GM12878 (cell line): ENCODE measurements around the gene RNF150. TPM values are rescaled to one million over a fixed set of nuclear protein-coding genes. Genes with fewer than 3 reads are reported as not detected.

Experiments used
- ATAC-seq: fragments of 200-7000 bp; cut with Tn5 transposase; 3 replicates; pipeline ENCODE4 v1.9.1; 2020; ENCODE audit warnings: mild to moderate bottlenecking, moderate library complexity
- BruUV-seq: library from RNA; stranded (reverse); fragments of 400-500 nt; replicated peaks from 2 replicates; lab custom pipeline; 2021; lab: Mats Ljungman, UMichigan
- CTCF ChIA-PET: fragments of 300-600 bp; sonication (Branson Sonifier 250); formaldehyde crosslinking; extraction: SDS; loops from one replicate; lab custom pipeline; 2021; ENCODE audit warnings: inconsistent platforms; lab: Yijun Ruan, JAX
- POLR2A ChIA-PET: fragments of 350-600 bp; formaldehyde crosslinking; extraction: SDS; loops from one replicate; lab custom pipeline; 2021; ENCODE audit warnings: inconsistent platforms; lab: Charles Lee
- RAD21 ChIA-PET: fragments of 300-600 bp; sonication (Branson Sonifier 250); formaldehyde crosslinking; loops from one replicate; lab custom pipeline; 2023; ENCODE audit warnings: antibody characterized with exemption; ENCODE audit not compliant: unreplicated experiment; lab: Charles Lee
- SMC1A ChIA-PET: fragments of 300-600 bp; sonication (Branson Sonifier 250); formaldehyde crosslinking; loops from one replicate; lab custom pipeline; 2023; ENCODE audit not compliant: unreplicated experiment, uncharacterized antibody; lab: Charles Lee
- DNase-seq: peaks from one replicate; pipeline ENCODE4 v3.0.0-alpha.2; 2011; ENCODE audit warnings: low read depth, low spot score
- FAIRE-seq: peaks from 3 replicates; lab custom pipeline; 2011; peaks lifted over from hg19 to GRCh38; lab: Jason Lieb, UNC
- H2AFZ ChIP-seq: 2 replicates; pipeline ENCODE4 v1.6.0; 2011; ENCODE audit warnings: low read depth, low read length, control low read depth; ENCODE audit not compliant: control insufficient read depth
- H3K27ac ChIP-seq: 2 replicates; pipeline ENCODE4 v1.5.1; 2011; ENCODE audit warnings: control low read depth; ENCODE audit not compliant: control insufficient read depth, insufficient read depth
- H3K27me3 ChIP-seq, 2 experiments: replicated peaks in 1 of 2; 2 replicates each; pipeline versions ENCODE4 v1.6.0 to v1.6.1; 2011; ENCODE audit warnings: low read length in 1 of 2; ENCODE audit not compliant: control insufficient read depth in 2 of 2, insufficient read depth in 2 of 2
- H3K36me3 ChIP-seq, 2 experiments: 2 replicates each; pipeline ENCODE4 v1.5.1; 2011; ENCODE audit warnings: low read length in 1 of 2; ENCODE audit not compliant: control insufficient read depth in 2 of 2, insufficient read depth in 2 of 2
- H3K4me1 ChIP-seq: 2 replicates; pipeline ENCODE4 v1.6.1; 2011; ENCODE audit warnings: mild to moderate bottlenecking, low read length, moderate library complexity, mixed read lengths; ENCODE audit not compliant: control insufficient read depth, insufficient read depth
- H3K4me2 ChIP-seq: 2 replicates; pipeline ENCODE4 v1.6.0; 2011; ENCODE audit warnings: control low read depth; ENCODE audit not compliant: control insufficient read depth, insufficient read depth
- H3K4me3 ChIP-seq: fragments of 200-600 bp; sonication (generic); 2 replicates; pipeline ENCODE4 v1.5.1; 2016
- H3K79me2 ChIP-seq: 2 replicates; pipeline ENCODE4 v1.6.0; 2011; ENCODE audit warnings: low read length; ENCODE audit not compliant: control insufficient read depth, insufficient read depth
- H3K9ac ChIP-seq: 2 replicates; pipeline ENCODE4 v1.8.0; 2011; ENCODE audit warnings: low read length, control low read depth, mixed read lengths; ENCODE audit not compliant: control insufficient read depth, insufficient read depth
- H3K9me3 ChIP-seq: replicated peaks from 3 replicates; pipeline ENCODE4 v1.5.1; 2011; ENCODE audit warnings: mild to moderate bottlenecking, low read length; ENCODE audit not compliant: control insufficient read depth, insufficient read depth
- H4K20me1 ChIP-seq: 2 replicates; pipeline ENCODE4 v1.6.0; 2011; ENCODE audit not compliant: control insufficient read depth, insufficient read depth
- BACH1 ChIP-seq: fragments of 450-650 bp; IDR thresholded peaks from 2 replicates; pipeline ENCODE4 v1.6.1; 2017; ENCODE audit warnings: mild to moderate bottlenecking, borderline replicate concordance
- CBFB ChIP-seq: IDR thresholded peaks from 2 replicates; pipeline ENCODE4 v1.6.1; 2016; ENCODE audit warnings: antibody characterized with exemption, low read depth
- CREM ChIP-seq: IDR thresholded peaks from 2 replicates; pipeline ENCODE4 v1.6.1; 2014; ENCODE audit warnings: antibody characterized with exemption, low read depth
- DPF2 ChIP-seq: fragments of 450-650 bp; IDR thresholded peaks from 2 replicates; pipeline ENCODE4 v1.6.1; 2017; ENCODE audit warnings: mild to moderate bottlenecking
- EGR1 ChIP-seq, 2 experiments: IDR thresholded peaks; 1 replicate in 1 of 2; 2 replicates in 1 of 2; pipeline ENCODE4 v1.6.1; 2011 to 2012; ENCODE audit warnings: low read depth in 2 of 2, low read length in 2 of 2, borderline replicate concordance in 1 of 2, mild to moderate bottlenecking in 1 of 2, moderate library complexity in 1 of 2
- ESRRA ChIP-seq: IDR thresholded peaks from 2 replicates; pipeline ENCODE4 v1.6.1; 2012; ENCODE audit warnings: mild to moderate bottlenecking, low read length, improper control_type of control experiment
- ETV6 ChIP-seq, 2 experiments: fragments of 450-650 bp in 1 of 2; IDR thresholded peaks in 1 of 2; conservative IDR thresholded peaks in 1 of 2; 2 replicates each; pipeline ENCODE4 v1.6.1; 2014; ENCODE audit warnings: antibody characterized with exemption in 1 of 2, borderline replicate concordance in 1 of 2, low read depth in 1 of 2, mild to moderate bottlenecking in 1 of 2, moderate library complexity in 1 of 2
- FOXK2 ChIP-seq: fragments of 450-650 bp; IDR thresholded peaks from 2 replicates; pipeline ENCODE4 v1.6.1; 2017; ENCODE audit warnings: mild to moderate bottlenecking, moderate library complexity
- HCFC1 ChIP-seq: fragments of 150-350 bp; IDR thresholded peaks from 2 replicates; pipeline ENCODE4 v1.6.1; 2014; ENCODE audit warnings: low read length
- KDM1A ChIP-seq: fragments of 200-600 bp; sonication (generic); IDR thresholded peaks from 2 replicates; pipeline ENCODE4 v1.6.1; 2016; ENCODE audit warnings: borderline replicate concordance
- NRF1 ChIP-seq: conservative IDR thresholded peaks from 2 replicates; pipeline ENCODE4 v1.6.1; 2011; ENCODE audit warnings: mild to moderate bottlenecking, low read depth, low read length, improper control_type of control experiment
- SMAD5 ChIP-seq: IDR thresholded peaks from 2 replicates; pipeline ENCODE4 v1.6.1; 2016; ENCODE audit warnings: antibody characterized with exemption, low read depth
- SMARCA5 ChIP-seq: fragments of 450-650 bp; IDR thresholded peaks from 2 replicates; pipeline ENCODE4 v1.6.1; 2017; ENCODE audit warnings: mild to moderate bottlenecking
- WRNIP1 ChIP-seq: IDR thresholded peaks from 2 replicates; pipeline ENCODE4 v1.6.1; 2011; ENCODE audit warnings: low read depth, low read length, improper control_type of control experiment, borderline replicate concordance
- WGBS: methylation state at CpG from one replicate; pipeline ENCODE4 v1.1.6; 2016; ENCODE audit warnings: low lambda C conversion rate; ENCODE audit not compliant: insufficient replicate concordance, insufficient coverage; ENCODE audit errors: missing lambda C conversion rate; 5-methylcytosine and 5-hydroxymethylcytosine counted together
- in situ Hi-C: fragments of 300-500 bp; cut with MboI; formaldehyde crosslinking; loops from 9 replicates; pipeline ENCODE4 v1.14.3; 2018; ENCODE audit warnings: mixed read lengths
- intact Hi-C: fragments of 100-400 bp; cut with micrococcal nuclease; formaldehyde crosslinking; loops from one replicate; pipeline ENCODE4 v1.14.2; 2022; ENCODE audit not compliant: unreplicated experiment
- polyA plus RNA-seq, 11 experiments: library from polyadenylated mRNA; depleted of rRNA in 4 of 11; unstranded in 6 of 11; stranded (reverse) in 5 of 11; fragments of >200 nt; fragmentation: Nextera tagmentation in 4 of 11; fragmentation: Illumina TruSeq in 1 of 11; extraction: Ambion mirVana in 4 of 11; extraction: Trizol in 1 of 11; gene quantifications; 1 replicate in 1 of 11; 2 replicates in 10 of 11; pipeline versions ENCODE4 v1.2.1 to v1.2.3, GENCODE V29; 2011 to 2016; ENCODE audit warnings: inconsistent platforms in 2 of 11, missing spikeins in 2 of 11, low read depth in 1 of 11
- total RNA-seq, 4 experiments: library from RNA; depleted of rRNA in 3 of 4; stranded (reverse); fragments of >200 nt in 3 of 4; fragmentation: Illumina TruSeq in 1 of 4; extraction: Trizol in 1 of 4; gene quantifications; 2 replicates each; pipeline versions ENCODE4 v1.2.1 to v1.2.3, GENCODE V29; 2013 to 2021
- TF ChIP-seq, protein P1 (sequence below): IDR thresholded peaks from 2 replicates; pipeline ENCODE4 v1.6.1; 2011; ENCODE audit warnings: low read depth, low read length, improper control_type of control experiment, borderline replicate concordance
- TF ChIP-seq, protein P2 (sequence below), 3 experiments: IDR thresholded peaks in 2 of 3; conservative IDR thresholded peaks in 1 of 3; 2 replicates each; pipeline ENCODE4 v1.5.1; 2011; ENCODE audit warnings: low read depth in 3 of 3, low read length in 3 of 3, mild to moderate bottlenecking in 3 of 3, control low read depth in 2 of 3, moderate library complexity in 2 of 3, inconsistent platforms in 1 of 3, mixed read lengths in 1 of 3; ENCODE audit not compliant: control insufficient read depth in 2 of 3, insufficient read depth in 1 of 3; ENCODE audit errors: extremely low read depth in 1 of 3

RNF150 gene
- total and polyA plus RNA-seq, 10 of the 15 experiments (the other 5 are each of a cell fraction or from before 2014, with no cell fraction given) = 0.01 to 2.3 (median 0.04) TPM; not detected in 6

DNA sequence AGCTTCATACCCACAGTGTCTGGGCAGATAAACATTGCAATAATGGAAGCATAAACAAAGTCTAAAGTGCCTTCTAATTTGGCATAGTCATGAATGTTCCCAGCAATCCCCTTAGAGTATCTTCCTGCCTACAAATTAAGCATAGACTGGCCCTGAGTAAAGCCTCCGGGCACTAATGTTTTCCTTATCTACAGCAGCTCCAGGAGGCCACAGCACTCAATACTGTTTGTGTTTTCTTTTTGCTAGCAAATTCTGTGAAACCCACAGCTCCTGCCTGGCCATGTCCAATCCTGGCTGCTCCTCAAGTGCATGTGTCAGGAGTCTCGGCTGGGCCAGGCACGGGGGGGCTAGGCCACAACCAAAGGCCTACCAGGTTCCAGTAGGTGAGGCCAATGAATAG, 274.4 kb downstream of the RNF150 start:
- BruUV-seq = no TSS peak
- in situ Hi-C loops = loop anchor here (10.0 kb wide), 1 partner anchor 244 kb away; no protein-coding TSS in a partner anchor
- H4K20me1 ChIP-seq = no peaks in the 10 kb centered on the region
- SMC1A ChIA-PET = interaction anchor here (1.3 kb wide), 1 partner anchor 13 kb away, joined by 3 read pairs; no protein-coding TSS in a partner anchor
- H3K4me2 ChIP-seq = no peak overlapping the region
- WGBS = 5% methylated on average over 3 of the region's 3 CpGs
- FAIRE-seq (no peak), ATAC-seq (no peak), DNase-seq (no peak)
- POLR2A ChIA-PET = no interaction called here
- TF ChIP-seq ESRRA = no peak
- TF ChIP-seq KDM1A = no peak
- no peak for TF ChIP-seq BACH1
- TF ChIP-seq, protein P1, sequence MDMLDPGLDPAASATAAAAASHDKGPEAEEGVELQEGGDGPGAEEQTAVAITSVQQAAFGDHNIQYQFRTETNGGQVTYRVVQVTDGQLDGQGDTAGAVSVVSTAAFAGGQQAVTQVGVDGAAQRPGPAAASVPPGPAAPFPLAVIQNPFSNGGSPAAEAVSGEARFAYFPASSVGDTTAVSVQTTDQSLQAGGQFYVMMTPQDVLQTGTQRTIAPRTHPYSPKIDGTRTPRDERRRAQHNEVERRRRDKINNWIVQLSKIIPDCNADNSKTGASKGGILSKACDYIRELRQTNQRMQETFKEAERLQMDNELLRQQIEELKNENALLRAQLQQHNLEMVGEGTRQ = no peak
- no peak for TF ChIP-seq SMAD5
- no peak for TF ChIP-seq SMARCA5
- RAD21 ChIA-PET = interaction anchor here (1.2 to 1.3 kb wide), 2 partner anchors 25 to 275 kb away, joined by 3 to 4 read pairs; no protein-coding TSS in a partner anchor
- intact Hi-C loops = no loop called here
- CTCF ChIA-PET = interaction anchor here (0.8 to 2.3 kb wide), 7 partner anchors 10 to 499 kb away, joined by 3 to 11 read pairs (median 5); partner anchors contain the start of gene RNF150
- H3K79me2 ChIP-seq = no peaks in the 10 kb centered on the region
- H3K36me3 ChIP-seq = no peaks in the 10 kb centered on the region
- no peak overlapping the region for H3K4me3 ChIP-seq
- H3K9ac ChIP-seq = no peak overlapping the region
- no peaks in the 10 kb centered on the region for H3K4me1 ChIP-seq
- H3K27ac ChIP-seq = no peak overlapping the region
- no peaks in the 10 kb centered on the region for H3K9me3 ChIP-seq
- no peaks in the 10 kb centered on the region for H3K27me3 ChIP-seq
- no peak overlapping the region for H2AFZ ChIP-seq

DNA sequence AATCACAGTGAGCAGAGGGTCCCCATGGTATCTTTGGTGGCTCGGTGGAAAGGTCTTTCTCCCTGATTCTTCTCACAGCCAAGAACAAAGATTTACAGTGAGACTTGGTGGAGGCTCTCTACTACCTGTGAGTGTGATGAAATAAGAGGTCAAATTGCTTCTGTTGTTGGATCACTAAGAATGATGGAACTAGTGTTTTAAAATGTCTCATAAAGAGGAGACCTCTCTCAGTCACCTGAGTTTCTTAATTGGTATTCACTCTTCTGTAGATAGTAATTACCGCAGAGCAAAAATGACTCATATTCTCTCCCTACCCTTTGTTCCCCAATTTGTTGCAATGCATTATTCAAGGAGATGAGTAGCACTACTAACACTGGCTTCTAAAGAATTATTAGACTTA, 276.2 kb downstream of the RNF150 start:
- CTCF ChIA-PET = interaction anchor here (0.9 kb wide), 1 partner anchor 278 kb away, joined by 3 read pairs; no protein-coding TSS in a partner anchor
- SMC1A ChIA-PET = no interaction called here
- no peaks in the 10 kb centered on the region for H3K27me3 ChIP-seq
- no peaks in the 10 kb centered on the region for H3K79me2 ChIP-seq
- no peaks in the 10 kb centered on the region for H3K36me3 ChIP-seq
- POLR2A ChIA-PET = no interaction called here
- H2AFZ ChIP-seq = no peak overlapping the region
- BruUV-seq = no TSS peak
- RAD21 ChIA-PET = interaction anchor here (1.0 kb wide), 1 partner anchor 270 kb away, joined by 3 read pairs; no protein-coding TSS in a partner anchor
- DNase-seq = no peak
- no peaks in the 10 kb centered on the region for H4K20me1 ChIP-seq
- intact Hi-C loops = no loop called here
- WGBS = 86% methylated on average over 2 of the region's 2 CpGs
- no peaks in the 10 kb centered on the region for H3K9me3 ChIP-seq
- in situ Hi-C loops = loop anchor here (10.0 kb wide), 1 partner anchor 242 kb away; no protein-coding TSS in a partner anchor
- H3K4me1 ChIP-seq = no peaks in the 10 kb centered on the region
- H3K4me2 ChIP-seq = no peak overlapping the region
- H3K9ac ChIP-seq = no peak overlapping the region
- no peak overlapping the region for H3K4me3 ChIP-seq
- no peak for FAIRE-seq
- no peak overlapping the region for H3K27ac ChIP-seq
- no peak for ATAC-seq
- TF ChIP-seq CBFB (no peak), ETV6 (conservative IDR thresholded peaks at IDR 0.05 in 1 of 2, IDR thresholded peaks at IDR 0.05 in 1 of 2; ENCODE audit: borderline replicate concordance in 1 of 2, low read depth in 1 of 2) (no peak), DPF2 (no peak), FOXK2 (no peak), CREM (no peak), NRF1 (no peak), EGR1 (IDR thresholded peaks at IDR 0.05; ENCODE audit: borderline replicate concordance in 1 of 2, low read depth in 2 of 2, low read length in 2 of 2) (no peak), HCFC1 (no peak), WRNIP1 (no peak), SMARCA5 (no peak)
- TF ChIP-seq, protein P2, sequence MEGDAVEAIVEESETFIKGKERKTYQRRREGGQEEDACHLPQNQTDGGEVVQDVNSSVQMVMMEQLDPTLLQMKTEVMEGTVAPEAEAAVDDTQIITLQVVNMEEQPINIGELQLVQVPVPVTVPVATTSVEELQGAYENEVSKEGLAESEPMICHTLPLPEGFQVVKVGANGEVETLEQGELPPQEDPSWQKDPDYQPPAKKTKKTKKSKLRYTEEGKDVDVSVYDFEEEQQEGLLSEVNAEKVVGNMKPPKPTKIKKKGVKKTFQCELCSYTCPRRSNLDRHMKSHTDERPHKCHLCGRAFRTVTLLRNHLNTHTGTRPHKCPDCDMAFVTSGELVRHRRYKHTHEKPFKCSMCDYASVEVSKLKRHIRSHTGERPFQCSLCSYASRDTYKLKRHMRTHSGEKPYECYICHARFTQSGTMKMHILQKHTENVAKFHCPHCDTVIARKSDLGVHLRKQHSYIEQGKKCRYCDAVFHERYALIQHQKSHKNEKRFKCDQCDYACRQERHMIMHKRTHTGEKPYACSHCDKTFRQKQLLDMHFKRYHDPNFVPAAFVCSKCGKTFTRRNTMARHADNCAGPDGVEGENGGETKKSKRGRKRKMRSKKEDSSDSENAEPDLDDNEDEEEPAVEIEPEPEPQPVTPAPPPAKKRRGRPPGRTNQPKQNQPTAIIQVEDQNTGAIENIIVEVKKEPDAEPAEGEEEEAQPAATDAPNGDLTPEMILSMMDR (IDR thresholded peaks at IDR 0.05 in 2 of 3, conservative IDR thresholded peaks at IDR 0.05 in 1 of 3; ENCODE audit: control insufficient read depth in 2 of 3, extremely low read depth in 1 of 3, insufficient read depth in 1 of 3, low read depth in 3 of 3, low read length in 3 of 3) = no peak
